ENCODE measurements around the gene DNAH9. TPM values are rescaled to one million over a fixed set of nuclear protein-coding genes. Genes with fewer than 3 reads are reported as not detected.

Gene DNAH9
- total RNA-seq, 2 donors from 2014 or later, result 0.52 to 9.6 TPM

GRCh38 chr17:11814655-11815262, 216.5 kb downstream of the DNAH9 start:
- H3K4me1 ChIP-seq, result no peaks in the 10 kb centered on the region
- TF ChIP-seq CTCF (IDR thresholded peaks at IDR 0.05) (no peak), POLR2A (IDR thresholded peaks at IDR 0.05) (no peak)
- intact Hi-C loops (cut with DNase I), result no loop called here

GRCh38 chr17:11816409-11816808, 218.1 kb downstream of the DNAH9 start:
- no peaks in the 10 kb centered on the region for H3K27me3 ChIP-seq
- WGBS, 2 donors, result 30 to 34% methylated on average over 2 of the region's 2 CpGs
- intact Hi-C loops (cut with DNase I), result no loop called here
- H3K4me3 ChIP-seq, result no peak overlapping the region
- H3K27ac ChIP-seq, result no peak overlapping the region
- DNase-seq, result no peak
- TF ChIP-seq CTCF (IDR thresholded peaks at IDR 0.05) (no peak), POLR2A (IDR thresholded peaks at IDR 0.05) (no peak)
- H3K36me3 ChIP-seq (replicated peaks in 1 of 2; ENCODE audit: insufficient read depth in 1 of 2, low read depth in 2 of 2), result no peaks in the 10 kb centered on the region
- H3K9me3 ChIP-seq, result no peaks in the 10 kb centered on the region
- ATAC-seq, result no peak
- no peaks in the 10 kb centered on the region for H3K4me1 ChIP-seq

More at GRCh38 chr17:11814655-11815262, 216.5 kb downstream of the DNAH9 start:
- H3K9me3 ChIP-seq, result no peaks in the 10 kb centered on the region
- H3K27ac ChIP-seq, result no peak overlapping the region
- DNase-seq, result no peak
- 59% methylated on average over 3 of the region's 3 CpGs for WGBS, 2 donors
- H3K36me3 ChIP-seq (replicated peaks in 1 of 2; ENCODE audit: insufficient read depth in 1 of 2, low read depth in 2 of 2), result no peaks in the 10 kb centered on the region
- H3K27me3 ChIP-seq, result no peaks in the 10 kb centered on the region
- ATAC-seq, result no peak
- H3K4me3 ChIP-seq, result no peak overlapping the region

- Histone ChIP-seq H3K9me3 (no peaks in the 10 kb centered on the region), H3K4me1 (no peaks in the 10 kb centered on the region), H3K36me3 (replicated peaks in 1 of 2; ENCODE audit: insufficient read depth in 1 of 2, low read depth in 2 of 2) (no peaks in the 10 kb centered on the region), H3K4me3 (no peak overlapping the region), H3K27me3 (no peaks in the 10 kb centered on the region), H3K27ac (no peak overlapping the region)
- intact Hi-C loops (cut with DNase I), result no loop called here
- DNase-seq (no peak), ATAC-seq (no peak)
- WGBS, 2 donors, result 79 to 80% methylated on average over 5 of the region's 5 CpGs
- no peak for TF ChIP-seq CTCF (IDR thresholded peaks at IDR 0.05)
- no peak for TF ChIP-seq POLR2A (IDR thresholded peaks at IDR 0.05)
These were observed 225.6 kb downstream of the DNAH9 start for GRCh38 chr17:11823862-11824261.

GRCh38 chr17:11825572-11826209, 227.4 kb downstream of the DNAH9 start:
- no peaks in the 10 kb centered on the region for H3K36me3 ChIP-seq (replicated peaks in 1 of 2; ENCODE audit: insufficient read depth in 1 of 2, low read depth in 2 of 2)
- 23 to 33% methylated on average over 1 of the region's 1 CpG for WGBS, 2 donors
- no peak for DNase-seq
- H3K27me3 ChIP-seq, result no peaks in the 10 kb centered on the region
- no peaks in the 10 kb centered on the region for H3K4me1 ChIP-seq
- no peak overlapping the region for H3K27ac ChIP-seq
- intact Hi-C loops (cut with DNase I), result no loop called here
- TF ChIP-seq POLR2A (IDR thresholded peaks at IDR 0.05) (no peak), CTCF (IDR thresholded peaks at IDR 0.05) (no peak)
- H3K9me3 ChIP-seq, result no peaks in the 10 kb centered on the region
- ATAC-seq, result no peak
- no peak overlapping the region for H3K4me3 ChIP-seq

Data from body of pancreas (tissue), 4 donors.